A549 (cell line): ENCODE results near the gene GNA15. TPM values are rescaled to one million over a fixed set of nuclear protein-coding genes. Genes with fewer than 3 reads are reported as not detected.

Experiments used
- ATAC-seq, 2 experiments: fragments of 200-7000 bp in 1 of 2; fragments of >200 bp in 1 of 2; cut with Nextera tagmentation in 1 of 2; cut with Tn5 transposase in 1 of 2; 3 replicates each; pipeline versions ENCODE4 v1.8.0 to v1.9.1; 2018 to 2020; ENCODE audit warnings: mild to moderate bottlenecking in 1 of 2, moderate library complexity in 1 of 2
- CTCF ChIA-PET: fragments of 300-600 bp; sonication (Branson Sonifier 250); formaldehyde crosslinking; extraction: SDS; loops from one replicate; lab custom pipeline; 2021; ENCODE audit warnings: antibody characterized with exemption, inconsistent platforms; lab: Yijun Ruan, JAX
- POLR2A ChIA-PET: fragments of 350-600 bp; formaldehyde crosslinking; extraction: SDS; loops from one replicate; lab custom pipeline; 2021; ENCODE audit warnings: antibody characterized with exemption, inconsistent platforms; lab: Yijun Ruan, JAX
- DNase-seq, 2 experiments: peaks; one replicate each; pipeline versions ENCODE4 v3.0.0 to v3.0.0-alpha.2; 2011 to 2016; ENCODE audit warnings: low read depth in 1 of 2, low spot score in 1 of 2
- FAIRE-seq: peaks from 2 replicates; lab custom pipeline; 2011; peaks lifted over from hg19 to GRCh38; lab: Jason Lieb, UNC
- H3K27ac ChIP-seq, 2 experiments: fragments of >200 bp; sonication (Bioruptor Twin); formaldehyde crosslinking; 3 replicates each; pipeline ENCODE4 v1.5.1; 2016 to 2017
- H3K4me1 ChIP-seq: fragments of >200 bp; sonication (Bioruptor Twin); formaldehyde crosslinking; 3 replicates; pipeline ENCODE4 v1.6.1; 2016
- H3K4me2 ChIP-seq: fragments of >200 bp; sonication (Bioruptor Twin); formaldehyde crosslinking; 3 replicates; pipeline ENCODE4 v1.6.1; 2016
- H3K4me3 ChIP-seq: fragments of >200 bp; sonication (Bioruptor Twin); formaldehyde crosslinking; 3 replicates; pipeline ENCODE4 v1.5.1; 2016
- H3K9me3 ChIP-seq: fragments of >200 bp; sonication (Bioruptor Twin); formaldehyde crosslinking; 3 replicates; pipeline ENCODE4 v1.6.1; 2016
- CBX8 ChIP-seq: fragments of 200-600 bp; sonication (generic); IDR thresholded peaks from 2 replicates; pipeline ENCODE4 v1.6.1; 2016
- CEBPB ChIP-seq, 2 experiments: fragments of >200 bp in 1 of 2; sonication (Bioruptor Twin) in 1 of 2; formaldehyde crosslinking in 1 of 2; IDR thresholded peaks; 2 replicates each; pipeline ENCODE4 v1.6.1; 2012 to 2016
- CHD2 ChIP-seq: fragments of 150-350 bp; IDR thresholded peaks from 2 replicates; pipeline ENCODE4 v1.6.1; 2014; ENCODE audit warnings: low read length; ENCODE audit not compliant: partially characterized antibody
- CHD4 ChIP-seq: fragments of 200-600 bp; sonication (generic); IDR thresholded peaks from 2 replicates; pipeline ENCODE4 v1.6.1; 2016; ENCODE audit warnings: antibody characterized with exemption, mild to moderate bottlenecking, borderline replicate concordance
- EHMT2 ChIP-seq: fragments of 200-600 bp; sonication (generic); IDR thresholded peaks from 2 replicates; pipeline ENCODE4 v1.6.1; 2016; ENCODE audit warnings: antibody characterized with exemption, low read depth, mild to moderate bottlenecking, moderate library complexity
- FOSB ChIP-seq: fragments of 250-450 bp; sonication (Bioruptor Pico); IDR thresholded peaks from 2 replicates; pipeline ENCODE4 v1.5.0; 2020; ENCODE audit warnings: mild to moderate bottlenecking, moderate library complexity
- FOSL2 ChIP-seq, 2 experiments: fragments of 450-650 bp in 1 of 2; fragments of >200 bp in 1 of 2; sonication (Bioruptor Twin) in 1 of 2; formaldehyde crosslinking; IDR thresholded peaks; 2 replicates each; pipeline versions ENCODE4 v1.5.0 to v1.6.1; 2016 to 2020; ENCODE audit warnings: mild to moderate bottlenecking in 1 of 2, moderate library complexity in 1 of 2
- GATA3 ChIP-seq: IDR thresholded peaks from 2 replicates; pipeline ENCODE4 v1.6.1; 2012; ENCODE audit warnings: borderline replicate concordance
- HDAC2 ChIP-seq: fragments of 200-600 bp; sonication (generic); IDR thresholded peaks from 2 replicates; pipeline ENCODE4 v1.6.1; 2016
- HOXA7 ChIP-seq: fragments of 250-450 bp; sonication (Bioruptor Pico); IDR thresholded peaks from 2 replicates; pipeline ENCODE4 v1.5.0; 2020; ENCODE audit warnings: mild to moderate bottlenecking, moderate library complexity
- HOXB13 ChIP-seq: fragments of 250-450 bp; sonication (Bioruptor Pico); IDR thresholded peaks from 2 replicates; pipeline ENCODE4 v1.5.0; 2020; ENCODE audit warnings: low read depth, mild to moderate bottlenecking, moderate library complexity
- JUNB ChIP-seq: fragments of >200 bp; sonication (Bioruptor Twin); formaldehyde crosslinking; IDR thresholded peaks from 2 replicates; pipeline ENCODE4 v1.6.1; 2016
- KDM1A ChIP-seq: fragments of 200-600 bp; sonication (generic); IDR thresholded peaks from 2 replicates; pipeline ENCODE4 v1.6.1; 2016; ENCODE audit warnings: low read depth, mild to moderate bottlenecking
- KDM5A ChIP-seq: fragments of 200-600 bp; sonication (generic); IDR thresholded peaks from 2 replicates; pipeline ENCODE4 v1.6.1; 2016; ENCODE audit warnings: antibody characterized with exemption, mild to moderate bottlenecking
- MAZ ChIP-seq: fragments of 150-350 bp; IDR thresholded peaks from 2 replicates; pipeline ENCODE4 v1.6.1; 2014; ENCODE audit warnings: antibody characterized with exemption, low read depth, low read length, borderline replicate concordance
- MYC ChIP-seq: IDR thresholded peaks from 2 replicates; pipeline ENCODE4 v1.6.1; 2012; ENCODE audit warnings: mild to moderate bottlenecking, inconsistent platforms, low read length, improper control_type of control experiment, borderline replicate concordance
- NFE2L2 ChIP-seq: fragments of 150-350 bp; conservative IDR thresholded peaks from 2 replicates; pipeline ENCODE4 v1.6.1; 2014; ENCODE audit warnings: low read length
- PBX3 ChIP-seq: IDR thresholded peaks from 2 replicates; pipeline ENCODE4 v1.6.1; 2012
- RCOR1 ChIP-seq: fragments of 150-350 bp; IDR thresholded peaks from 2 replicates; pipeline ENCODE4 v1.6.1; 2014; ENCODE audit warnings: antibody characterized with exemption, low read length, low read depth
- RFX5 ChIP-seq: fragments of 450-650 bp; IDR thresholded peaks from 2 replicates; pipeline ENCODE4 v1.7.1; 2014; ENCODE audit warnings: antibody characterized with exemption, mild to moderate bottlenecking, moderate library complexity
- RNF2 ChIP-seq: fragments of 200-600 bp; sonication (generic); IDR thresholded peaks from 2 replicates; pipeline ENCODE4 v1.6.1; 2016; ENCODE audit warnings: low read depth, mild to moderate bottlenecking, antibody characterized with exemption, moderate library complexity, borderline replicate concordance
- SMC3 ChIP-seq: fragments of >200 bp; sonication (Bioruptor Twin); formaldehyde crosslinking; IDR thresholded peaks from 3 replicates; pipeline ENCODE4 v1.6.1; 2018; ENCODE audit warnings: inconsistent platforms
- TFCP2L1 ChIP-seq: fragments of 250-450 bp; sonication (Bioruptor Pico); IDR thresholded peaks from 2 replicates; pipeline ENCODE4 v1.5.0; 2021; ENCODE audit warnings: mild to moderate bottlenecking
- TP53 ChIP-seq: fragments of 250-450 bp; sonication (Bioruptor Pico); IDR thresholded peaks from 2 replicates; pipeline ENCODE4 v1.5.0; 2021; ENCODE audit warnings: mild to moderate bottlenecking, moderate library complexity
- ZC3H11A ChIP-seq: fragments of 450-650 bp; IDR thresholded peaks from 2 replicates; pipeline ENCODE4 v1.6.1; 2014; ENCODE audit warnings: antibody characterized with exemption, mild to moderate bottlenecking
- ZFP36 ChIP-seq: fragments of 450-650 bp; IDR thresholded peaks from 2 replicates; pipeline ENCODE4 v1.6.1; 2014; ENCODE audit warnings: borderline replicate concordance; ENCODE audit not compliant: partially characterized antibody
- ZNF302 ChIP-seq: fragments of 250-450 bp; sonication (Bioruptor Pico); IDR thresholded peaks from 2 replicates; pipeline ENCODE4 v1.9.0; 2021; ENCODE audit warnings: inconsistent platforms, mild to moderate bottlenecking, moderate library complexity
- ZSCAN20 ChIP-seq: fragments of 250-450 bp; sonication (Bioruptor Pico); IDR thresholded peaks from 2 replicates; pipeline ENCODE4 v1.8.0; 2022; ENCODE audit warnings: mild to moderate bottlenecking, moderate library complexity
- WGBS: methylation state at CpG from one replicate; pipeline ENCODE4 v1.1.6; 2017; ENCODE audit errors: missing lambda C conversion rate; 5-methylcytosine and 5-hydroxymethylcytosine counted together
- polyA plus RNA-seq, 4 experiments: library from polyadenylated mRNA; depleted of rRNA in 3 of 4; stranded (reverse); fragments of >200 nt; fragmentation: RNase III in 1 of 4; extraction: RNeasy Plus Mini Kit Qiagen cat#74134 plus additional on column Dnase treatment in 1 of 4; gene quantifications; 2 replicates in 3 of 4; 3 replicates in 1 of 4; pipeline ENCODE4 v1.2.3, GENCODE V29; 2011 to 2017
- TF ChIP-seq, protein P1 (sequence below): IDR thresholded peaks from 2 replicates; pipeline ENCODE4 v1.6.1; 2012; ENCODE audit warnings: low read depth, borderline replicate concordance
- TF ChIP-seq, protein P2 (sequence below): IDR thresholded peaks from 2 replicates; pipeline ENCODE4 v1.6.1; 2012
- TF ChIP-seq, protein P3 (sequence below): fragments of >200 bp; sonication (Bioruptor Twin); formaldehyde crosslinking; IDR thresholded peaks from 3 replicates; pipeline ENCODE4 v1.6.1; 2016
- TF ChIP-seq, protein P4 (sequence below): fragments of >200 bp; sonication (Bioruptor Twin); formaldehyde crosslinking; IDR thresholded peaks from 2 replicates; pipeline ENCODE4 v1.6.1; 2016

The GNA15 gene
- polyA plus RNA-seq, 2 of the 4 experiments (the other 2 are of a cell fraction) = 0.06 TPM; not detected in 1

GRCh38 chr19:3102239-3103140 lies 33.3 kb upstream of the GNA15 start:
- FAIRE-seq (no peak), ATAC-seq (no peak), DNase-seq (no peak)
- Histone ChIP-seq H3K27ac (no peak overlapping the region), H3K9me3 (no peaks in the 10 kb centered on the region), H3K4me1 (peaks cover 4% of the 10 kb centered on the region; the same call in 1 of the 3 replicates), H3K4me3 (no peak overlapping the region), H3K4me2 (no peak overlapping the region)
- 93% methylated on average over 18 of the region's 34 CpGs for WGBS
- TF ChIP-seq TP53 (CRISPR knock-in tag) (no peak), CHD4 (no peak), NFE2L2 (no peak), CEBPB (IDR thresholded peaks at IDR 0.05) (no peak), GATA3 (no peak), FOSB (CRISPR knock-in tag) (no peak), PBX3 (no peak), KDM5A (no peak), FOSL2 (IDR thresholded peaks at IDR 0.05) (no peak), FOSL2 (CRISPR knock-in tag; IDR thresholded peaks at IDR 0.05) (no peak), EHMT2 (no peak), HOXA7 (CRISPR knock-in tag) (no peak), CHD2 (no peak), ZNF302 (CRISPR knock-in tag) (no peak), RFX5 (no peak), MAZ (no peak), ZC3H11A (no peak)
- TF ChIP-seq, protein P1, sequence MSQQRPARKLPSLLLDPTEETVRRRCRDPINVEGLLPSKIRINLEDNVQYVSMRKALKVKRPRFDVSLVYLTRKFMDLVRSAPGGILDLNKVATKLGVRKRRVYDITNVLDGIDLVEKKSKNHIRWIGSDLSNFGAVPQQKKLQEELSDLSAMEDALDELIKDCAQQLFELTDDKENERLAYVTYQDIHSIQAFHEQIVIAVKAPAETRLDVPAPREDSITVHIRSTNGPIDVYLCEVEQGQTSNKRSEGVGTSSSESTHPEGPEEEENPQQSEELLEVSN = no peak
- TF ChIP-seq, protein P2, sequence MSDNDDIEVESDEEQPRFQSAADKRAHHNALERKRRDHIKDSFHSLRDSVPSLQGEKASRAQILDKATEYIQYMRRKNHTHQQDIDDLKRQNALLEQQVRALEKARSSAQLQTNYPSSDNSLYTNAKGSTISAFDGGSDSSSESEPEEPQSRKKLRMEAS = no peak
- TF ChIP-seq, protein P3, sequence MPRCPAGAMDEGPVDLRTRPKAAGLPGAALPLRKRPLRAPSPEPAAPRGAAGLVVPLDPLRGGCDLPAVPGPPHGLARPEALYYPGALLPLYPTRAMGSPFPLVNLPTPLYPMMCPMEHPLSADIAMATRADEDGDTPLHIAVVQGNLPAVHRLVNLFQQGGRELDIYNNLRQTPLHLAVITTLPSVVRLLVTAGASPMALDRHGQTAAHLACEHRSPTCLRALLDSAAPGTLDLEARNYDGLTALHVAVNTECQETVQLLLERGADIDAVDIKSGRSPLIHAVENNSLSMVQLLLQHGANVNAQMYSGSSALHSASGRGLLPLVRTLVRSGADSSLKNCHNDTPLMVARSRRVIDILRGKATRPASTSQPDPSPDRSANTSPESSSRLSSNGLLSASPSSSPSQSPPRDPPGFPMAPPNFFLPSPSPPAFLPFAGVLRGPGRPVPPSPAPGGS = no peak
- ChIA-PET POLR2A (no interaction called here), CTCF (interaction anchor here (0.5 to 11.6 kb wide), 5 partner anchors 24 to 804 kb away, joined by 3 to 127 read pairs (median 17); no protein-coding TSS in a partner anchor)

DNA sequence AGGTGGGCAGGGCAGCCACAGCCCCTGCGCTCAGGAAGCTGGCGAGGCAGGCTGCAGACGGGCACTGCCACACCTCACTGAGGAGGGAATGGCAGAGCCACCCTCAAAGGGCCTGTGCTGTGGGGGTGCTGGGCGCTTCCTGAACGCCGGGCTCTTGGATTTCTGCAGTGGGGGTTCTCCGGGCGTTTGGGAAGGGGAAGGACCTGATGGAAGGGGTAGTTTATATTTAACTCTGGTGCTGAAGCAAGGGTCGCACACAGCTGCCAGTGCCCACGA lies 31.2 kb upstream of the GNA15 start:
- Histone ChIP-seq H3K9me3 (no peaks in the 10 kb centered on the region), H3K4me2 (no peak overlapping the region), H3K4me1 (peaks cover 4% of the 10 kb centered on the region; the same call in 1 of the 3 replicates), H3K4me3 (no peak overlapping the region), H3K27ac (no peak overlapping the region)
- DNase-seq (no peak), ATAC-seq (no peak), FAIRE-seq (no peak)
- no CpG with 5 or more reads among the region's 10 CpGs for WGBS
- ChIA-PET POLR2A (interaction anchor here (1.4 kb wide), 1 partner anchor 154 kb away, joined by 5 read pairs; no protein-coding TSS in a partner anchor), CTCF (interaction anchor here (0.6 to 11.6 kb wide), 35 partner anchors 8 to 456 kb away, joined by 3 to 127 read pairs (median 5); partner anchors contain the start of gene GNA11)
- no peak for TF ChIP-seq ZFP36
- no peak for TF ChIP-seq TFCP2L1
- TF ChIP-seq HOXB13 (CRISPR knock-in tag) = no peak
- no peak for TF ChIP-seq CBX8
- TF ChIP-seq EHMT2 = no peak
- TF ChIP-seq MYC = no peak
- TF ChIP-seq NFE2L2 = no peak
- TF ChIP-seq, protein P2 = no peak
- no peak for TF ChIP-seq SMC3
- TF ChIP-seq ZSCAN20 = no peak
- no peak for TF ChIP-seq RNF2
- TF ChIP-seq RCOR1 = no peak
- TF ChIP-seq FOSB (CRISPR knock-in tag) = no peak
- TF ChIP-seq CEBPB (IDR thresholded peaks at IDR 0.05) = no peak
- TF ChIP-seq HDAC2 = no peak
- TF ChIP-seq, protein P4, sequence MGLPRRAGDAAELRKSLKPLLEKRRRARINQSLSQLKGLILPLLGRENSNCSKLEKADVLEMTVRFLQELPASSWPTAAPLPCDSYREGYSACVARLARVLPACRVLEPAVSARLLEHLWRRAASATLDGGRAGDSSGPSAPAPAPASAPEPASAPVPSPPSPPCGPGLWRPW = no peak
- no peak for TF ChIP-seq RFX5
- no peak for TF ChIP-seq KDM1A
- TF ChIP-seq JUNB = no peak
